ENCODE measurements around the gene NF2.

The NF2 gene

DNA sequence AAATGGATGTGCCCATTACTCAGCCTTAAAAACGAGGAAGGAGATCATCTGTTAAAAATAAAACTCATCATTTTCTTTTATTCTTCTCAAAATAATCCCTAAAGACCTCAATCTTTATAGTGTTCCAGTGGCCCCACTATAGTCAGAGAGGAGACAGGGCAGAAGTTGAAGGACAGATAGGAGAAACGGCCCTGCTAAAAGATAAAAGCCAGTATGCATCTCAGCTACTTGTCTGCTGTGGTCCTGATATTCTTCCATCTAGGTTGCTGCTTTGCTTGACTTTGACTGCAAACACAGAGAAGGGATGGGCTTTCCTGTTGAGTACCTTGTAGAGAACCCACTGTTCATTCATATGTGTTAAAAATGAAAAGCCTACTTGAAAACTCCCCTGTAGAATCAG lies 31.4 kb downstream of the NF2 start:
- Histone ChIP-seq H2AFZ (ENCODE audit: low read depth) (no peak overlapping the region), H3K27me3 (ENCODE audit: insufficient read depth, low read depth) (no peaks in the 10 kb centered on the region), H3K27ac (no peak overlapping the region), H3K79me2 (ENCODE audit: insufficient read depth, low read depth) (no peaks in the 10 kb centered on the region; the same call in 1 of the 2 replicates), H4K20me1 (ENCODE audit: insufficient read depth) (no peaks in the 10 kb centered on the region), H3K4me1 (ENCODE audit: low read depth, poor library complexity, severe bottlenecking) (peaks cover 15% of the 10 kb centered on the region), H3K4me2 (no peak overlapping the region), H3K9ac (no peak overlapping the region), H3K4me3 (IDR thresholded peaks at IDR 0.05; ENCODE audit: insufficient read depth, low read depth, low read length) (no peak overlapping the region), H3K36me3 (ENCODE audit: insufficient read depth) (no peaks in the 10 kb centered on the region)
- TF ChIP-seq, protein P1, sequence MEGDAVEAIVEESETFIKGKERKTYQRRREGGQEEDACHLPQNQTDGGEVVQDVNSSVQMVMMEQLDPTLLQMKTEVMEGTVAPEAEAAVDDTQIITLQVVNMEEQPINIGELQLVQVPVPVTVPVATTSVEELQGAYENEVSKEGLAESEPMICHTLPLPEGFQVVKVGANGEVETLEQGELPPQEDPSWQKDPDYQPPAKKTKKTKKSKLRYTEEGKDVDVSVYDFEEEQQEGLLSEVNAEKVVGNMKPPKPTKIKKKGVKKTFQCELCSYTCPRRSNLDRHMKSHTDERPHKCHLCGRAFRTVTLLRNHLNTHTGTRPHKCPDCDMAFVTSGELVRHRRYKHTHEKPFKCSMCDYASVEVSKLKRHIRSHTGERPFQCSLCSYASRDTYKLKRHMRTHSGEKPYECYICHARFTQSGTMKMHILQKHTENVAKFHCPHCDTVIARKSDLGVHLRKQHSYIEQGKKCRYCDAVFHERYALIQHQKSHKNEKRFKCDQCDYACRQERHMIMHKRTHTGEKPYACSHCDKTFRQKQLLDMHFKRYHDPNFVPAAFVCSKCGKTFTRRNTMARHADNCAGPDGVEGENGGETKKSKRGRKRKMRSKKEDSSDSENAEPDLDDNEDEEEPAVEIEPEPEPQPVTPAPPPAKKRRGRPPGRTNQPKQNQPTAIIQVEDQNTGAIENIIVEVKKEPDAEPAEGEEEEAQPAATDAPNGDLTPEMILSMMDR (conservative IDR thresholded peaks at IDR 0.05; ENCODE audit: low read depth, low read length), result no peak

DNA sequence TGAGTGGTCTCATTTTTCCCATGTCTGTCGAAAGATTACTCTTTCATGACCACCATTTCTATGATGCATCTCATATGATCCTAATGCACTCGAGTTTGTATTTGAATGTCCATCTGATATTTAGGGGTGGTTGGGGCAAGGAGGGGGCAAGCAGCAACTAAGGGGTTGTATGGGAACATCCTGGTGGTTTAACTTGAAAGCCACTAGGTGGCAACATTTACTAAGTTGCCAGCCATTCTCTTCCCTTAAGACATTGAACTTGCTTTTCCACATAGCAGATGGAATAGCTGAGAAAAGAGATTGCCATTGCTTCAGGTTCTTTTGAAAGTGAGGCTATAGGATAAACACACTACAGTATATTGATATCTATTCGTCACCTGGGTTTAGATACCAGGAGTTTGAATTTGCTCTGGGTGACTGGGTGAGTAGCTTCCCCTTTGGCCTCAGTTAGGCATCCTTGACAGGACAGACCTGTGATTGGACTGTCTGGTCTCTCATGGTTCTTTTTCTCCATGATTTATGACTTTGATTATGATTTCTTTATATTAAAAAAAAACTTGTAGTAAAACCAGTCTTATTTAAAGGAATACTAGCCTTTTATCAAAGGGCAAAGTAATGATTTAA lies 32.4 kb downstream of the NF2 start:
- Histone ChIP-seq H3K27me3 (ENCODE audit: insufficient read depth, low read depth) (no peaks in the 10 kb centered on the region), H3K4me1 (ENCODE audit: low read depth, poor library complexity, severe bottlenecking) (peaks cover 25% of the 10 kb centered on the region), H3K4me2 (no peak overlapping the region), H4K20me1 (ENCODE audit: insufficient read depth) (no peaks in the 10 kb centered on the region), H3K79me2 (ENCODE audit: insufficient read depth, low read depth) (no peaks in the 10 kb centered on the region; the same call in 1 of the 2 replicates), H3K36me3 (ENCODE audit: insufficient read depth) (no peaks in the 10 kb centered on the region), H3K27ac (no peak overlapping the region), H3K4me3 (IDR thresholded peaks at IDR 0.05; ENCODE audit: insufficient read depth, low read depth, low read length) (no peak overlapping the region), H3K9ac (no peak overlapping the region), H2AFZ (ENCODE audit: low read depth) (no peak overlapping the region)
- TF ChIP-seq, protein P1 (conservative IDR thresholded peaks at IDR 0.05; ENCODE audit: low read depth, low read length), result peak; percentile 74

DNA sequence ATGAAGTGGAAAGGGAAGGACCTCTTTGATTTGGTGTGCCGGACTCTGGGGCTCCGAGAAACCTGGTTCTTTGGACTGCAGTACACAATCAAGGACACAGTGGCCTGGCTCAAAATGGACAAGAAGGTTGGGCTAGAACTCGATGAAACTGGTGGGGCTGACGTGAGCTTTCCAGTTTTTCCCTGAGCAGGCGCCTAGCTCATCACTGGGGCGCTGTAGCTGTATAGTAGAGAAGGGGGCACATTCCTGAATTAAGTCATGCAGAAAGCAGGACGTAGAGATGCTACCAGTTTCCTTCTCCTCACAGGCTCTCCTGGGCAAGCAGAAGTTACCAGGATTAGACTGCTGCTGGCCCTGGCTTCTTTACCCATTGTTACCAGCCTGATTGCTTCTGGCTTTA lies 33.3 kb downstream of the NF2 start:
- H2AFZ ChIP-seq (ENCODE audit: low read depth), result no peak overlapping the region
- H3K4me3 ChIP-seq (IDR thresholded peaks at IDR 0.05; ENCODE audit: insufficient read depth, low read depth, low read length), result no peak overlapping the region
- no peak overlapping the region for H3K9ac ChIP-seq
- H3K4me1 ChIP-seq (ENCODE audit: low read depth, poor library complexity, severe bottlenecking), result peaks cover 34% of the 10 kb centered on the region
- TF ChIP-seq, protein P1 (conservative IDR thresholded peaks at IDR 0.05; ENCODE audit: low read depth, low read length), result no peak
- H3K4me2 ChIP-seq, result no peak overlapping the region
- no peaks in the 10 kb centered on the region for H3K27me3 ChIP-seq (ENCODE audit: insufficient read depth, low read depth)
- H3K27ac ChIP-seq, result no peak overlapping the region
- H3K79me2 ChIP-seq (ENCODE audit: insufficient read depth, low read depth), result no peaks in the 10 kb centered on the region; the same call in 1 of the 2 replicates
- no peaks in the 10 kb centered on the region for H4K20me1 ChIP-seq (ENCODE audit: insufficient read depth)
- no peaks in the 10 kb centered on the region for H3K36me3 ChIP-seq (ENCODE audit: insufficient read depth)

DNA sequence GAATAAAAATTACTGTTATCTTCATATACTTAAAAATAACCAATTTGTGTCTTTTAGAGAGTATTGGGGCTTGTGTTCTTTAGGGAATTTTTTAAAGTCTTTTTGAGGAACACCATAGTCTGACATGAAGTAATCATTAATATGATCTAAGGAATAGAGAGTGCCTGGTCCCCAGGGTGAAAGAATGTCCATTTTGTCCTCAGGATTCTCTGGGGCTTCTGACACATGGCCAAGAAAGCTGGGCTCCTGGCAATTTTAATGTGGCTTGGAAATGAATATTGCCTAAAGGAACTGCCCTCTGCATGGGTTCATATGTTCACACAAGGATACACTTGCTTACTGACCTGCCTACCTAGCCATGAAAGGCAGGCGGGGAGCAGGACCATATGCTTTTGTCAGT lies 33.7 kb downstream of the NF2 start:
- TF ChIP-seq, protein P1 (conservative IDR thresholded peaks at IDR 0.05; ENCODE audit: low read depth, low read length), result no peak
- Histone ChIP-seq H3K79me2 (ENCODE audit: insufficient read depth, low read depth) (no peaks in the 10 kb centered on the region; the same call in 1 of the 2 replicates), H3K4me1 (ENCODE audit: low read depth, poor library complexity, severe bottlenecking) (peaks cover 38% of the 10 kb centered on the region), H3K9ac (no peak overlapping the region), H3K36me3 (ENCODE audit: insufficient read depth) (no peaks in the 10 kb centered on the region), H3K27me3 (ENCODE audit: insufficient read depth, low read depth) (no peaks in the 10 kb centered on the region), H3K4me3 (IDR thresholded peaks at IDR 0.05; ENCODE audit: insufficient read depth, low read depth, low read length) (no peak overlapping the region), H4K20me1 (ENCODE audit: insufficient read depth) (no peaks in the 10 kb centered on the region), H3K27ac (no peak overlapping the region), H3K4me2 (no peak overlapping the region), H2AFZ (ENCODE audit: low read depth) (no peak overlapping the region)

All from KMS-11 (cell line).